OCI-LY1 (cell line): Measurements from ENCODE around the gene COL18A1.

Experiments used
- CTCF ChIP-seq: fragments of 200-600 bp; sonication (generic), shearing (Covaris generic); IDR thresholded peaks from 2 replicates; pipeline ENCODE4 v1.5.1; 2017; ENCODE audit warnings: mild to moderate bottlenecking, antibody characterized with exemption, low read length, moderate library complexity, mixed read lengths
- EZH2 ChIP-seq: fragments of 200-600 bp; sonication (generic), shearing (Covaris generic); IDR thresholded peaks from 2 replicates; pipeline ENCODE4 v1.8.0; 2017; ENCODE audit warnings: borderline replicate concordance, mixed run types, mild to moderate bottlenecking, antibody characterized with exemption, low read length, moderate library complexity, mixed read lengths

- TF ChIP-seq EZH2, result no peak
- no peak for TF ChIP-seq CTCF
These were observed 25.0 kb upstream of the COL18A1 start for GRCh38 chr21:45379901-45380330.
